ENCODE data around the gene MACC1.
"Not testable (repeated sequence)": the region's sequence is repeated elsewhere in the genome, so short reads cannot be mapped to it uniquely, and the experiment has no call there.

Gene MACC1

GRCh38 chr7:20188567-20188966, 28.6 kb downstream of the MACC1 start:
- H3K27ac ChIP-seq, result no peak overlapping the region

GRCh38 chr7:20187850-20188249, 29.3 kb downstream of the MACC1 start:
- not testable (repeated sequence) for H3K27ac ChIP-seq

More at GRCh38 chr7:20188567-20188966, 28.6 kb downstream of the MACC1 start:
- TF ChIP-seq, protein P1, sequence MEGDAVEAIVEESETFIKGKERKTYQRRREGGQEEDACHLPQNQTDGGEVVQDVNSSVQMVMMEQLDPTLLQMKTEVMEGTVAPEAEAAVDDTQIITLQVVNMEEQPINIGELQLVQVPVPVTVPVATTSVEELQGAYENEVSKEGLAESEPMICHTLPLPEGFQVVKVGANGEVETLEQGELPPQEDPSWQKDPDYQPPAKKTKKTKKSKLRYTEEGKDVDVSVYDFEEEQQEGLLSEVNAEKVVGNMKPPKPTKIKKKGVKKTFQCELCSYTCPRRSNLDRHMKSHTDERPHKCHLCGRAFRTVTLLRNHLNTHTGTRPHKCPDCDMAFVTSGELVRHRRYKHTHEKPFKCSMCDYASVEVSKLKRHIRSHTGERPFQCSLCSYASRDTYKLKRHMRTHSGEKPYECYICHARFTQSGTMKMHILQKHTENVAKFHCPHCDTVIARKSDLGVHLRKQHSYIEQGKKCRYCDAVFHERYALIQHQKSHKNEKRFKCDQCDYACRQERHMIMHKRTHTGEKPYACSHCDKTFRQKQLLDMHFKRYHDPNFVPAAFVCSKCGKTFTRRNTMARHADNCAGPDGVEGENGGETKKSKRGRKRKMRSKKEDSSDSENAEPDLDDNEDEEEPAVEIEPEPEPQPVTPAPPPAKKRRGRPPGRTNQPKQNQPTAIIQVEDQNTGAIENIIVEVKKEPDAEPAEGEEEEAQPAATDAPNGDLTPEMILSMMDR (conservative IDR thresholded peaks at IDR 0.05), result no peak
- TF ChIP-seq ZFX (IDR thresholded peaks at IDR 0.05), result no peak

GRCh38 chr7:20185988-20186387, 31.2 kb downstream of the MACC1 start:
- H3K27ac ChIP-seq, result no peak overlapping the region
- TF ChIP-seq, protein P1 (conservative IDR thresholded peaks at IDR 0.05), result no peak
- no peak for TF ChIP-seq ZFX (IDR thresholded peaks at IDR 0.05)

DNA sequence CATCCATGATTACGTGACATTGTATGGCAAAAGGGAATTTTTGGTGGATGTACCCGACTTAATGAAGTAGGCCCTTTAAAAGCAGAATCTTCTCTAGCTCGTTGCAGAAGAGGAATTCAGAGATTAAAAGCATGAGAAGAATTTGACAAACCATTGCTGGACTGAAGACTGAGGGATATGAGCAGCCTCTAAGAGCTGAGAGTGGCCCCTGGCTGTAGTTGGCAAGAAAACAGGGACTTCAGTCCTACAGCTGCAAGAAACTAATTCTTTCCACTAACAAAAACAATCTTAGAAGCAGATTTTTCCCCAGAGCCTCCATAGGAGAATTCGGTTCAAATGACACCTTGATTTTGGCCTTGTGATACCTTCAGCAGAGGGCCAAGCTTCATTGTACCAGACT, 34.1 kb downstream of the MACC1 start:
- no peak for TF ChIP-seq ZFX (IDR thresholded peaks at IDR 0.05)
- TF ChIP-seq, protein P1 (conservative IDR thresholded peaks at IDR 0.05), result no peak
- H3K27ac ChIP-seq, result no peak overlapping the region

GRCh38 chr7:20176578-20177242, 40.5 kb downstream of the MACC1 start:
- TF ChIP-seq, protein P1 (conservative IDR thresholded peaks at IDR 0.05), result no peak
- H3K27ac ChIP-seq, result no peak overlapping the region

GRCh38 chr7:20173828-20174227, 43.4 kb downstream of the MACC1 start:
- TF ChIP-seq, protein P1 (conservative IDR thresholded peaks at IDR 0.05), result no peak
- no peak for TF ChIP-seq ZFX (IDR thresholded peaks at IDR 0.05)
- no peak overlapping the region for H3K27ac ChIP-seq

- no peak overlapping the region for H3K27ac ChIP-seq
Observed at GRCh38 chr7:20172736-20173334, 44.3 kb downstream of the MACC1 start.

More at GRCh38 chr7:20172736-20173334, 44.3 kb downstream of the MACC1 start:
- no peak for TF ChIP-seq ZFX (IDR thresholded peaks at IDR 0.05)
- TF ChIP-seq, protein P1 (conservative IDR thresholded peaks at IDR 0.05), result peak; percentile 72

Data from C4-2B (cell line).